Panc1 (cell line): Measurements from ENCODE around the gene COPS2.
"Not testable (repeated sequence)": the region's sequence is repeated elsewhere in the genome, so short reads cannot be mapped to it uniquely, and the experiment has no call there.

Experiments
- POLR2AphosphoS5 ChIP-seq: IDR thresholded peaks from 2 replicates; pipeline ENCODE4 v1.6.1; 2012; ENCODE audit warnings: mild to moderate bottlenecking, low read depth, low read length, moderate library complexity
- SIN3A ChIP-seq: IDR thresholded peaks from 2 replicates; pipeline ENCODE4 v1.6.1; 2012; ENCODE audit warnings: low read depth, mild to moderate bottlenecking, low read length, moderate library complexity, borderline replicate concordance; ENCODE audit not compliant: insufficient read depth
- TCF7L2 ChIP-seq: IDR thresholded peaks from 2 replicates; pipeline ENCODE4 v1.6.1; 2011; ENCODE audit warnings: mild to moderate bottlenecking, low read depth, low read length, inconsistent platforms
- TF ChIP-seq, protein P1 (sequence below): fragments of 450-650 bp; IDR thresholded peaks from 2 replicates; pipeline ENCODE4 v1.5.1; 2017; ENCODE audit warnings: mild to moderate bottlenecking
- TF ChIP-seq, protein P2 (sequence below), 2 experiments: IDR thresholded peaks; 2 replicates each; pipeline ENCODE4 v1.6.1; 2011 to 2012; ENCODE audit warnings: low read depth in 2 of 2, control low read depth in 1 of 2, low read length in 1 of 2, mild to moderate bottlenecking in 1 of 2, moderate library complexity in 1 of 2; ENCODE audit not compliant: insufficient read depth in 1 of 2

DNA sequence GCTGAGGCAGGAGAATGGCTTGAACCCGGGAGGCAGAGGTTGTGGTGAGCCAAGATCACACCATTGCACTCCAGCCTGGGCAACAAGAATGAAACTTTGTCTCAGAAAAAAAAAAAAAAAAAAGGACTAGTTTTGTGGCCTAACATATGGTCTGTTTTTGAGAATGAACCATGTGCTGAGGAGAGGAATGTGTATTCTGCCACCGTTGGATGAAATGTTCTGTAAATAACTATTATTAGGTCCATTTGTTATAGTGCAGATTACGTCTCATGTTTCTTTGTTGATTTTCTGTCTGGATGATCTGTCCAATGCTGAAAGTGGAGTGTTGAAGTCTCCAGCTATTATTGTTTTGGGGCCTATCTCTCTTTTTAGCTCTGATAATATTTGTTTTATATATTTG is 28.3 kb upstream of the COPS2 start:
- TF ChIP-seq, protein P1, sequence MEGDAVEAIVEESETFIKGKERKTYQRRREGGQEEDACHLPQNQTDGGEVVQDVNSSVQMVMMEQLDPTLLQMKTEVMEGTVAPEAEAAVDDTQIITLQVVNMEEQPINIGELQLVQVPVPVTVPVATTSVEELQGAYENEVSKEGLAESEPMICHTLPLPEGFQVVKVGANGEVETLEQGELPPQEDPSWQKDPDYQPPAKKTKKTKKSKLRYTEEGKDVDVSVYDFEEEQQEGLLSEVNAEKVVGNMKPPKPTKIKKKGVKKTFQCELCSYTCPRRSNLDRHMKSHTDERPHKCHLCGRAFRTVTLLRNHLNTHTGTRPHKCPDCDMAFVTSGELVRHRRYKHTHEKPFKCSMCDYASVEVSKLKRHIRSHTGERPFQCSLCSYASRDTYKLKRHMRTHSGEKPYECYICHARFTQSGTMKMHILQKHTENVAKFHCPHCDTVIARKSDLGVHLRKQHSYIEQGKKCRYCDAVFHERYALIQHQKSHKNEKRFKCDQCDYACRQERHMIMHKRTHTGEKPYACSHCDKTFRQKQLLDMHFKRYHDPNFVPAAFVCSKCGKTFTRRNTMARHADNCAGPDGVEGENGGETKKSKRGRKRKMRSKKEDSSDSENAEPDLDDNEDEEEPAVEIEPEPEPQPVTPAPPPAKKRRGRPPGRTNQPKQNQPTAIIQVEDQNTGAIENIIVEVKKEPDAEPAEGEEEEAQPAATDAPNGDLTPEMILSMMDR = not testable (repeated sequence)
- TF ChIP-seq POLR2AphosphoS5, SIN3A, TCF7L2: not testable (repeated sequence)
- TF ChIP-seq, protein P2, sequence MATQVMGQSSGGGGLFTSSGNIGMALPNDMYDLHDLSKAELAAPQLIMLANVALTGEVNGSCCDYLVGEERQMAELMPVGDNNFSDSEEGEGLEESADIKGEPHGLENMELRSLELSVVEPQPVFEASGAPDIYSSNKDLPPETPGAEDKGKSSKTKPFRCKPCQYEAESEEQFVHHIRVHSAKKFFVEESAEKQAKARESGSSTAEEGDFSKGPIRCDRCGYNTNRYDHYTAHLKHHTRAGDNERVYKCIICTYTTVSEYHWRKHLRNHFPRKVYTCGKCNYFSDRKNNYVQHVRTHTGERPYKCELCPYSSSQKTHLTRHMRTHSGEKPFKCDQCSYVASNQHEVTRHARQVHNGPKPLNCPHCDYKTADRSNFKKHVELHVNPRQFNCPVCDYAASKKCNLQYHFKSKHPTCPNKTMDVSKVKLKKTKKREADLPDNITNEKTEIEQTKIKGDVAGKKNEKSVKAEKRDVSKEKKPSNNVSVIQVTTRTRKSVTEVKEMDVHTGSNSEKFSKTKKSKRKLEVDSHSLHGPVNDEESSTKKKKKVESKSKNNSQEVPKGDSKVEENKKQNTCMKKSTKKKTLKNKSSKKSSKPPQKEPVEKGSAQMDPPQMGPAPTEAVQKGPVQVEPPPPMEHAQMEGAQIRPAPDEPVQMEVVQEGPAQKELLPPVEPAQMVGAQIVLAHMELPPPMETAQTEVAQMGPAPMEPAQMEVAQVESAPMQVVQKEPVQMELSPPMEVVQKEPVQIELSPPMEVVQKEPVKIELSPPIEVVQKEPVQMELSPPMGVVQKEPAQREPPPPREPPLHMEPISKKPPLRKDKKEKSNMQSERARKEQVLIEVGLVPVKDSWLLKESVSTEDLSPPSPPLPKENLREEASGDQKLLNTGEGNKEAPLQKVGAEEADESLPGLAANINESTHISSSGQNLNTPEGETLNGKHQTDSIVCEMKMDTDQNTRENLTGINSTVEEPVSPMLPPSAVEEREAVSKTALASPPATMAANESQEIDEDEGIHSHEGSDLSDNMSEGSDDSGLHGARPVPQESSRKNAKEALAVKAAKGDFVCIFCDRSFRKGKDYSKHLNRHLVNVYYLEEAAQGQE (IDR thresholded peaks at IDR 0.05; ENCODE audit: insufficient read depth in 1 of 2, low read depth in 2 of 2, low read length in 1 of 2) = not testable (repeated sequence)
